ENCODE data around the gene MUC20. TPM values are rescaled to one million over a fixed set of nuclear protein-coding genes. Genes with fewer than 3 reads are reported as not detected.

The MUC20 gene
- total and polyA plus RNA-seq, 7 experiments from 2014 or later: 0.66 to 17.8 (median 12.2) TPM

DNA sequence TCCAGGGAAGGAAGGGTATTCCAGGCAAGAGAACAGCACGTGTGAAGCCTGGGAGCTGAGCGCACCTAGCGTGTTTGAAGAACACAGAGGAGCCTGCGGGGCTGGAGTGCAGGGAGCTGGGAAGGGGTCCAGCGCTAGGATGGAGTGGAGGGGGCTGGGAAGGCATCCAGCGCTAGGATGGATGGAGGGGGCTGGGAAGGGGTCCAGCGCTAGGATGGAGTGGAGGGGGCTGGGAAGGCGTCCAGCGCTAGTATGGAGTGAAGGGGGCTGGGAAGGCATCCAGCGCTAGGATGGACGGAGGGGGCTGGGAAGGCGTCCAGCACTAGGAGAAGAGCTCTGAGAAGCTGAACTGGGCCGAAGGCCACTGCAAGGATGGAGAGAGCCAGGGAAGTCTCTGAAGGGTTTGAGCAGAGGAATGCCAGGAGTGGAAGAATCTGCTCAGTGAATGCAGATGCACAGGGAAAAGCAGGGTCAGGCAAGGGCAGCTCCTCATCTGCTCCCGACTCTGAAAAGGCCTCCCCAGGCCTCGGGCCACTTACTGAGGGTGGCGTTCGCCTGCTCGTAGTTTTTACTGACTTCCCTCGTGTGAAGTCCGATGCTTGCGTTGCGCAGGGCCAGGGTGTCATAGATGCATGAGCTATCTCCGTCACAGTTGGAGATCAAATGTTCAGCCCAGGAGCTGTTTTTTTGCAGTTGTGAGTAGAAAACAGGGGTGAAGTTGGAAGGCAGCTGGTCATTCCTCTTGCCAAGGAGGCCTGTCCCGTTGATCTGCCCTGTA lies 39.8 kb downstream of the MUC20 start:
- peak overlapping the region in 2 of 10 donors; percentile 4 to 65 for H3K4me3 Mint-ChIP-seq
- H3K36me3 Mint-ChIP-seq: no peaks in the 10 kb centered on the region
- DNase-seq (no peak), ATAC-seq (no peak)
- intact Hi-C loops (cut with micrococcal nuclease): no loop called here
- H3K4me1 Mint-ChIP-seq: peaks cover 0 to 19% (median 10%) of the 10 kb centered on the region in 7 donors
- no peaks in the 10 kb centered on the region for H3K36me3 ChIP-seq (ENCODE audit: control insufficient read depth in 2 of 3, insufficient read depth in 3 of 3, low read length in 3 of 3)
- H3K27ac Mint-ChIP-seq: no peak overlapping the region
- peaks cover 25 to 54% (median 37%) of the 10 kb centered on the region in 5 donors for H3K27me3 Mint-ChIP-seq
- POLR2A ChIA-PET: no interaction called here
- no peak overlapping the region for H3K4me3 ChIP-seq (ENCODE audit: low read length)
- H3K4me1 ChIP-seq (ENCODE audit: control insufficient read depth in 2 of 2, insufficient read depth in 2 of 2, low read length in 2 of 2): peaks cover 0 to 7% of the 10 kb centered on the region in 2 donors
- CTCF ChIA-PET: no interaction called here
- no peaks in the 10 kb centered on the region for H3K9me3 ChIP-seq (ENCODE audit: control insufficient read depth in 2 of 3, low read length in 3 of 3)
- H3K27ac ChIP-seq (ENCODE audit: low read depth, low read length): no peak overlapping the region
- no peaks in the 10 kb centered on the region for H3K27me3 ChIP-seq (ENCODE audit: control insufficient read depth in 2 of 2, insufficient read depth in 2 of 2, low read length in 2 of 2)
- peaks cover 0 to 2% (median 0%) of the 10 kb centered on the region in 11 donors for H3K9me3 Mint-ChIP-seq

DNA sequence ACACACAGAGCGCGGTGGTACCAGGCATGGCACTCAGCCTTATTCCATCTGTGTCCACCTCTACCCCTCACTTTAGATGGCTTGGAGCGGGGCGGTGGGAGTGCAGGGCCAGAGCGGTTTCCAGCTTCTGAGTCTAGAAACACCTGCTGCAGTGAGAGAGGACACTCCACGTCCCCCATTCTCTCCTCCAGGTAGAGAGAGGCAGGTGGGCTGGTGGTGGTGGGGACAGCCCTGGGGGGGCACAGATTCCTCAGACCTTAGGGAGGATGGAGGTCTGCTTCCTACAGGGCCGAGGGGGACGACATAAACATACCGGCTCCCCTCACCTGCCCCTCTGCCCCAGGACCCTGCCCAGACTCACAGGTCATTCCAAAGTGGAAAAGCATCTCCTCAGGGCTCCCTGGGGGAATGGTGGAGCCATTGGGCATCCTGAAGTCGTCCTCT lies 40.4 kb downstream of the MUC20 start:
- H3K4me3 ChIP-seq (ENCODE audit: low read length): no peak overlapping the region
- peaks cover 0 to 2% (median 0%) of the 10 kb centered on the region in 11 donors for H3K9me3 Mint-ChIP-seq
- intact Hi-C loops (cut with micrococcal nuclease): no loop called here
- peaks cover 25 to 54% (median 37%) of the 10 kb centered on the region in 5 donors for H3K27me3 Mint-ChIP-seq
- peak overlapping the region in 2 of 10 donors; percentile 4 to 65 for H3K4me3 Mint-ChIP-seq
- H3K27ac ChIP-seq (ENCODE audit: low read depth, low read length): no peak overlapping the region
- CTCF ChIA-PET: no interaction called here
- H3K36me3 Mint-ChIP-seq: no peaks in the 10 kb centered on the region
- peaks cover 0 to 15% (median 10%) of the 10 kb centered on the region in 7 donors for H3K4me1 Mint-ChIP-seq
- POLR2A ChIA-PET: no interaction called here
- H3K27me3 ChIP-seq (ENCODE audit: control insufficient read depth in 2 of 2, insufficient read depth in 2 of 2, low read length in 2 of 2): no peaks in the 10 kb centered on the region
- peaks cover 0 to 3% of the 10 kb centered on the region in 2 donors for H3K4me1 ChIP-seq (ENCODE audit: control insufficient read depth in 2 of 2, insufficient read depth in 2 of 2, low read length in 2 of 2)
- DNase-seq: no peak
- no peak for ATAC-seq
- no peak overlapping the region for H3K27ac Mint-ChIP-seq
- no peaks in the 10 kb centered on the region for H3K9me3 ChIP-seq (ENCODE audit: control insufficient read depth in 2 of 3, low read length in 3 of 3)
- H3K36me3 ChIP-seq (ENCODE audit: control insufficient read depth in 2 of 3, insufficient read depth in 3 of 3, low read length in 3 of 3): no peaks in the 10 kb centered on the region

DNA sequence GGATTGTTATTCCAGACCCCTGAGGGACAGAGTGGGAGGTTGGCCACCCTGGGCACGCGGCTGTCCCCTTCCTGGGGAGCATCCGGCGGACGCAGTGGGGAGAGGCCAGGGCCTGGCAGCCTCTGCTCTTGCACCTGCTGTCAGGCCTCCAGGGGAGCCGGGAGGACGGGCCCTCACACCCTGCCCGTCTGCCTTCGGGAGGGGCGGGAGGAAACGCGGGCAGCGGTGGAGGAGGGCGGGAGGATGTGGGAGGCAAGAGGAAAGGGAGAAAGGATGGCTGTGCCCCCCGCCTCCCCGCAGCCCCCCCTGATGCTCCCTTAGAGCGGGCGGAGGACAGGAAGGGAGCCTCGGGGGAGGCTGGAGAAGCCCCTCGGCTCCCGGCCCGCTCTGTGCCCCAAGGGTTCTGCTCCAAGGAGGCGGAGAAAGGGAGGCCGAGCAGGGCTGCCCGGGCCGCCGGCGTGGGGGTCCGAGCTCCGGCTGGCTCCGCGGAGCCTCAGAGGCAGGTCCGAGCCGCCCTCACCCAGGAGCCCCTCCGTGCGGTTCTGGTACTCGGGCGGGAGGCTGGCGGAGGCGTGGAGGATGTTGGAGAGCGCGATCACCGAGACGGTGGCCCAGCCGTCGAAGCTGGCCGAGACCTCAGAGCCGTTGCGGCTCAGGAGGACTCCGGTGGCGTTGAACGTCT lies 40.9 kb downstream of the MUC20 start:
- ChIA-PET POLR2A (no interaction called here), CTCF (no interaction called here)
- DNase-seq: no peak
- ATAC-seq: peak; percentile 37
- no peaks in the 10 kb centered on the region for H3K36me3 Mint-ChIP-seq
- H3K27ac Mint-ChIP-seq: no peak overlapping the region
- H3K27me3 Mint-ChIP-seq: peaks cover 25 to 54% (median 37%) of the 10 kb centered on the region in 5 donors
- intact Hi-C loops (cut with micrococcal nuclease): no loop called here
- peaks cover 0 to 2% (median 0%) of the 10 kb centered on the region in 11 donors for H3K9me3 Mint-ChIP-seq
- no peaks in the 10 kb centered on the region for H3K27me3 ChIP-seq (ENCODE audit: control insufficient read depth in 2 of 2, insufficient read depth in 2 of 2, low read length in 2 of 2)
- H3K4me3 Mint-ChIP-seq: peak overlapping the region in 1 of 10 donors; percentile 65
- H3K27ac ChIP-seq (ENCODE audit: low read depth, low read length): no peak overlapping the region
- no peaks in the 10 kb centered on the region for H3K9me3 ChIP-seq (ENCODE audit: control insufficient read depth in 2 of 3, low read length in 3 of 3)
- H3K4me3 ChIP-seq (ENCODE audit: low read length): no peak overlapping the region
- H3K4me1 Mint-ChIP-seq: peaks cover 0 to 10% (median 5%) of the 10 kb centered on the region in 7 donors
- no peaks in the 10 kb centered on the region for H3K36me3 ChIP-seq (ENCODE audit: control insufficient read depth in 2 of 3, insufficient read depth in 3 of 3, low read length in 3 of 3)
- peaks cover 0 to 3% of the 10 kb centered on the region in 2 donors for H3K4me1 ChIP-seq (ENCODE audit: control insufficient read depth in 2 of 2, insufficient read depth in 2 of 2, low read length in 2 of 2)

DNA sequence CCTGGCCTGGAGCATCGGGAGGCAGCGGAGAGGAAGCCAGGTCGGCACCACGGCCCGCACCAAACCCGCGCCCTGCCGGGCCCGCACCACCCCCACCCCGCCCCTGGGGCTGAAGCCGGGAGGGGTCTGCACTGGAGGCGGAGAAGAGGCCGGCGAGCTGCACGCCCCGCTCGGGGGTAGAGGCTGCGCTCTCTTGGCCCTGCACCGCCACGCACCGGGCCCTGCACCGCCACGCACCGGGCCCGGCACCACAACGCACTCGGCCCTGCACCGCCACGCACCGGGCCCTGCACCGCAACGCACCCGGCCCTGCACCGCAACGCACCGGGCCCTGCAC lies 41.4 kb downstream of the MUC20 start:
- ATAC-seq: no peak
- peaks cover 0 to 2% (median 0%) of the 10 kb centered on the region in 11 donors for H3K9me3 Mint-ChIP-seq
- DNase-seq: no peak
- no peak overlapping the region for H3K4me3 Mint-ChIP-seq
- Histone ChIP-seq H3K4me3 (ENCODE audit: low read length) (no peak overlapping the region), H3K27ac (ENCODE audit: low read depth, low read length) (no peak overlapping the region), H3K4me1 (ENCODE audit: control insufficient read depth in 2 of 2, insufficient read depth in 2 of 2, low read length in 2 of 2) (no peaks in the 10 kb centered on the region), H3K9me3 (ENCODE audit: control insufficient read depth in 2 of 3, low read length in 3 of 3) (no peaks in the 10 kb centered on the region), H3K36me3 (ENCODE audit: control insufficient read depth in 2 of 3, insufficient read depth in 3 of 3, low read length in 3 of 3) (no peaks in the 10 kb centered on the region), H3K27me3 (ENCODE audit: control insufficient read depth in 2 of 2, insufficient read depth in 2 of 2, low read length in 2 of 2) (no peaks in the 10 kb centered on the region)
- intact Hi-C loops (cut with micrococcal nuclease): no loop called here
- peaks cover 25 to 50% (median 37%) of the 10 kb centered on the region in 5 donors for H3K27me3 Mint-ChIP-seq
- H3K27ac Mint-ChIP-seq: no peak overlapping the region
- CTCF ChIA-PET: no interaction called here
- POLR2A ChIA-PET: no interaction called here
- H3K36me3 Mint-ChIP-seq: no peaks in the 10 kb centered on the region
- peaks cover 0 to 10% (median 0%) of the 10 kb centered on the region in 7 donors for H3K4me1 Mint-ChIP-seq

DNA sequence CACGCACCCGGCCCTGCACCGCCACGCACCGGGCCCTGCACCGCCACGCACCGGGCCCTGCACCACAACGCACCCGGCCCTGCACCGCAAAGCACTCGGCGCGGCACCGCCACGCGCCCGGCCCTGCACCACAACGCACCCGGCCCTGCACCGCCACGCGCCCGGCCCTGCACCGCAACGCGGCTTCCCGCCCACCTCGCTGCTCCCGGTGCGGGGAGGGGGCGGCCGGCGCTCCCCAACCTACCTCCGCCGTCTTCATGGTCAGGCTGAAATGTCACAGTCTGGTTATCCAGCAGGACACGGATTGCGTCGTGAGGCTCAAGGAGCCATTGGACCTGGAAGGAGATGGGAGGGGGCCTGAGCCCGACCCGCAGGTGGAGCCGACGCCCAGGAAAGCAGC lies 41.8 kb downstream of the MUC20 start:
- Histone ChIP-seq H3K4me1 (ENCODE audit: control insufficient read depth in 2 of 2, insufficient read depth in 2 of 2, low read length in 2 of 2) (no peaks in the 10 kb centered on the region), H3K27ac (ENCODE audit: low read depth, low read length) (no peak overlapping the region), H3K9me3 (ENCODE audit: control insufficient read depth in 2 of 3, low read length in 3 of 3) (no peaks in the 10 kb centered on the region), H3K27me3 (ENCODE audit: control insufficient read depth in 2 of 2, insufficient read depth in 2 of 2, low read length in 2 of 2) (no peaks in the 10 kb centered on the region), H3K4me3 (ENCODE audit: low read length) (no peak overlapping the region), H3K36me3 (ENCODE audit: control insufficient read depth in 2 of 3, insufficient read depth in 3 of 3, low read length in 3 of 3) (no peaks in the 10 kb centered on the region)
- Mint-ChIP-seq H3K27me3 (peaks cover 24 to 49% (median 36%) of the 10 kb centered on the region in 5 donors), H3K36me3 (no peaks in the 10 kb centered on the region), H3K9me3 (peaks cover 0 to 4% (median 0%) of the 10 kb centered on the region in 11 donors), H3K4me1 (peaks cover 0 to 9% (median 0%) of the 10 kb centered on the region in 7 donors), H3K27ac (no peak overlapping the region), H3K4me3 (no peak overlapping the region)
- intact Hi-C loops (cut with micrococcal nuclease): no loop called here
- ChIA-PET POLR2A (no interaction called here), CTCF (no interaction called here)
- ATAC-seq: no peak
- no peak for DNase-seq

DNA sequence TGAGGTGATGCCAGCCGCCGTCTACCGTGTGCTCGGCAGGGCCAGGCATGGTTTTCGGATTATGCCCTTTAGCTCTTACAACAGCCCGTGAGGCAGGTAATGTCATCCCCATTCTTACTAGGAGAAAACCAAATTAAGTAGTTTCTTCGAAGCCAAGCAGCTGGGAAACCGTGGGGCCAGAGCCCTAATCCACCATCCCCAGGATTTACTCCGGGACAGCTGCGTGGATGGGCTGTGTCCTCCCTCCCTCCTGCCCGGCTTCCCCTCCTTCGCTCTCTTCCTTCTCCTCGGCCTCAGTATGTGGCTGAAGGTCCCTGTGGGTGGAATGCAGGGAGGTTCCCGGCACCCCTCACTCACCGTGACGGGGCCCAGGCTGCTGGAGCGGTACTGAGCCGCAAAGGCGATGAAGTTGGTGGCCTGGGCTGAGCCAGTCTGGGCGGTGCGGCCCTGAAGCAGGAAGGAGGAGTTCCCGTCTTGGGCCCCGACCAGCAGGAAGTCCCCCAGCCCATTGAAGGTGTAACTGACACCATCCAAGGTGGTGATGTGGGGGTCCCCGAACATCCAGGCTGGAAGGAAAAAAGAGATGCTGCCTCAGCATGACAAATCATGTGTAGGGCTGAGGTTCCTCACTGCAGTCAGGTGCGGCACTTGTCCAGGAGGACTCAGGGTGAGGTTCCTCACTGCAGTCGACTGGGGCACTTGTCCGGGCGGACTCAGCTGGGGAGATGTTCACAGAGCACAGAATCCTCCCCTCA lies 42.5 kb downstream of the MUC20 start:
- intact Hi-C loops (cut with micrococcal nuclease): no loop called here
- DNase-seq (no peak), ATAC-seq (no peak)
- Mint-ChIP-seq H3K4me1 (peaks cover 0 to 4% (median 0%) of the 10 kb centered on the region in 7 donors), H3K27me3 (peaks cover 19 to 42% (median 33%) of the 10 kb centered on the region in 5 donors), H3K27ac (no peak overlapping the region), H3K36me3 (no peaks in the 10 kb centered on the region), H3K4me3 (peak overlapping the region in 2 of 10 donors; percentile 14 to 74), H3K9me3 (peaks cover 0 to 6% (median 0%) of the 10 kb centered on the region in 11 donors)
- Histone ChIP-seq H3K27me3 (ENCODE audit: control insufficient read depth in 2 of 2, insufficient read depth in 2 of 2, low read length in 2 of 2) (no peaks in the 10 kb centered on the region), H3K27ac (ENCODE audit: low read depth, low read length) (no peak overlapping the region), H3K36me3 (ENCODE audit: control insufficient read depth in 2 of 3, insufficient read depth in 3 of 3, low read length in 3 of 3) (no peaks in the 10 kb centered on the region), H3K4me1 (ENCODE audit: control insufficient read depth in 2 of 2, insufficient read depth in 2 of 2, low read length in 2 of 2) (no peaks in the 10 kb centered on the region), H3K4me3 (ENCODE audit: low read length) (no peak overlapping the region), H3K9me3 (ENCODE audit: control insufficient read depth in 2 of 3, low read length in 3 of 3) (no peaks in the 10 kb centered on the region)
- POLR2A ChIA-PET: no interaction called here
- CTCF ChIA-PET: no interaction called here

All from naive thymus-derived CD4-positive, alpha-beta T cell (primary cell).